NCI-H2227 (cell line): ENCODE results near the gene ECSCR.
"Not testable (repeated sequence)": the region's sequence is repeated elsewhere in the genome, so short reads cannot be mapped to it uniquely, and the experiment has no call there.

Experiments
- DNase-seq: peaks from one replicate; lab custom pipeline; 2025; ENCODE audit not compliant: unreplicated experiment; lab: John Stamatoyannopoulos, UW

The ECSCR gene

GRCh38 chr5:139462586-139463276, at the start of gene ECSCR:
Gene ECSCR, minus strand, starts transcription at chr5:139462743. Its CDS starts 73 bp downstream, at chr5:139462670.
- DNase-seq: no peak

DNA sequence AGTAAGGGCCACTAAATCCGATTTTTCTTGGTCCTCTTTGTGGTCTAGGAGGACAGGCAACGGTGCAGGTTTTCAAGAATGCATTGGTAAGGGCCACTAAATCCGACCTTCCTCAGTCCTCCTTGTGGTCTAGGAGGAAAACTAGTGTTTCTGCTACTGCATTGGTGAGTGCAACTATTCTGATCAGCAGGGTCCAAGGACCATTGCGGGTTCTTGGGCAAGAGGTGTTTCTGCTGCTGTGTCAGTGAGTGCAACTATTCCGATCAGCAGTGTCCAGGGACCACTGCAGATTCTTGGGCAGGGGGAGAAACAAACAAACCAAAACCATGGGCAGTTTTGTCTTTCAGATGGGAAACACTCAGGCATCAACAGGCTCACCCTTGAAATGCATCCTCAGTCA, 42.2 kb upstream of the ECSCR start:
- DNase-seq: not testable (repeated sequence)

DNA sequence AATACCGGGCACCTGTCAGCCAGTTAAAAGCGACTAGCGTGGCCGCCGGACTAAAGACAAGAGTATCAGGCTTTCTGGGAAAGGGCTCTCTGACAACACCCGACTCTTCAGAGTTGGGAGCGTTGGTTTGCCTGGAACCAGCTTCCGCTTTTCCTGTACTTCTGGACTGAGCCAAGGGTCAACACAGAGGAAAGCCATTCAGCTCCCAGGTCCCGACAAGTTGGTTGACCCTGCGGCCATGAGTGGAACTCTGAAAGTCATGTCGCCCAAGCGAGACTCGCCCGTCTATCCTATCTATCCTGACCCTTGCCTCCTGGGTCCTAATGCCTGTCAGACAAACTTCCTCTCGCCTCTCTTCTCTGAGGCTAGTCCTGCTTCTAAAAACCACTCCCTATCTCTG, 41.3 kb upstream of the ECSCR start:
- DNase-seq: not testable (repeated sequence)

- DNase-seq: not testable (repeated sequence)
These were observed 40.7 kb upstream of the ECSCR start for GRCh38 chr5:139503036-139503817.

GRCh38 chr5:139501381-139501780, 38.8 kb upstream of the ECSCR start:
- DNase-seq: no peak

DNA sequence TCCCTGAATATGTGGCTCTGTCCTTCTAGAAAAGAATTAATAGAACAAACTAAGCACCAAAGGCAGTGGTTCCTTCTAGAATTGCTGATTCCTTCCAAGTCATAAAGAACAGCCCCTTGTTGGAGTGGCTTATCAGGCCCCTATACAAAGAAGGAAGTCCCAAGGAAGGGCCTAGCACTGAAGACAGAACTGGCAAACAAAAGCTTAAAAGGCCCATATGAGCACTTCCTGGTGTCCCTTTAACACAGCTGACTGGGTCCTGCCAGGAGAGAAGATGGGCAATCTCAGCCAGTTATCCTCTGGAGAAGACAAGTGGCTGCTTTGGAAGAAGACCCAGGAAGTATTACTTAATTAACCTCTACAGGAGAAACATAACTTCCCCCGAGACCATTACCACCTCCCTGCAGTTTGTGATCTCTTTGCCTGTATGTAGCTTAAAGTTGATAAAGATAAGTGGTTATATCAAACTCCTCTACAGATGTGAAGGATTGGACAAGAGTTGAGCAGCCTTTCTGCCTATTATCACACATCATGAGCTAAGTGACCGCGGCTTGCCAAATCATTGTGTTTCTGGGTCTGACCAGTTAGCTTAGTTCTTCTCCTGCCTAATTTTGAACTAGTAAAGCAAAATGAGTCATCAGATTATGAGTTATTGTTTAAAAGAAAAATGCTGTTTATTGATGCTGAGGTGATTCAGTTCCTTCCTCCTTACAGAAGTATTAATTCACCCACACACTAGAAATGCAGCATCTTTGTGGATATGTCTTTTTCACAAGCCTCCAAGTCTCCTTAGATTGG, 33.3 kb upstream of the ECSCR start:
- DNase-seq: no peak

DNA sequence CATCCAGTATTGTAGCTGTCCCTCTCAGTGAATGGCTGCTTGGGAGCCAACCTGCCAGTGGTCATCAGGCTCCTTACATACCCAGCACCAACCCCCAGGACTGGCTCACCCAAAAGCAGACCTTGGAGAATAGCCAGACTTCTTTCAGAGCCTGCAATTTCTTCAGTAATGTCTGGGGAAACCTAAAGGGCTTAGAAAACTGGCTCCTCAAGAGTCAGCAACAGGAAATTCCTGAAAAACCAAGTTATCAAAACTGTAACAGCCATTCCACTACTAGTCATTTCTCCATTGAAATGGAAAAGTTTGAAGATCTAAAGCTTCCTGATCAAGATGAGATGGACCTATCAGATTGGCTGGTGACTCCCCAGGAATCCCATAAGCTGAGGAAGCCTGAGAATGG, 32.3 kb upstream of the ECSCR start:
- no peak for DNase-seq

DNA sequence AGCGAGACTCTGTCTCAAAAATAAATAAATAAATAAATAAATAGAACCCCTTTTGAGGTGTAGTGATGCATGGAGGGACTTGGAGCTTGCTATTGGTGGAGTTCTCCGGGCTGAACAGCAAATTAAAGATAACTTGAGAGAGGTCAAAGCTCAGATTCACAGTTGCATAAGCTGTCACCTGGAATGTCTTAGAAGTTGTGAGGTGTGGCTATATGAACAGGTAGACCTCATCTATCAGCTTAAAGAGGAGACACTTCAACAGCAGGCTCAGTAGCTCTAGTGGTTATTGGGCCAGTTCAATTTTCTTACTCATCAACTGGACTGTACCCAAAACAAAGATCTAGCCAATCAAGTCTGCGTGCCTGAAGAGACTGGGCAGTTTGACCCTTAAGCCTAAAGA, 31.7 kb upstream of the ECSCR start:
- no peak for DNase-seq

GRCh38 chr5:139492700-139493192, 30.2 kb upstream of the ECSCR start:
- DNase-seq: no peak

DNA sequence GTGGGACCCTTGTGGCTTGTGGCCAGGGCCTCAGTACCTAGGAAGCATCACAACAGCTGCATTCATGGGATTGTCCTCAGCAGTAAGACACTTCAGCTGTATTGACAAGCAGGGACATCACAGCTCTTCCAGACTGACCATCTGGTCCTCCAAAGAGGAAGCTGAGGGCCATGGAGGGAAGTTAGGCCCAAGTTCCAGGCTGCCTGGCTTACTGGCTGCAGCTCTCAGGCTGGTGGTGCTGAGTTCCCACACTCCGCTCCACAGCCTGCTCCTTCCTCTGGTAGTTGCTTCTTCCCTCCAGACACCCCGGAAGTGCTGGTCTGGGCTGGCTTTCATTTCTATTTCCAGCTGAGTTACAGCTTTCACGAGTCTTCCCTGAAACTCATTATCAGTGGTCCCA, 25.7 kb upstream of the ECSCR start:
- DNase-seq: no peak

DNA sequence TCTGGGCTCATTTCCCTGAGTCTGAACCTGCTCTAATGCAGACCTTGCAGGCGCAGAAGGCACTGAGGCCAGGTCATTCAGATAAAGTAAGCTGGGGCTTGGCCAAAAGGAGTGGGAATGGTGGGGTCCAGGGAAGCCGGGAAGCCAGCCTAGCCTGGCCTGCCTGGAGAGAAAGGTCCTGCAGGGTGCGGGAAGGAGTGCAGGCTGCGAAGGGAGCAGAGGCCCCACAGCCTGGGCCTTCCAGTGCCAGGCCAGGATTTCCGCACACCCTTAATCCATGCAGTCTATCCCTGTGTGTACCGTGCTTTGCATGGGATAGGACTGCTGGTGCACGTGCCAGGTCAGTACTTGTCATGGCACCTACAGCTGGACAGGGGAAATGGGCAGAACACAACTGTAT, 23.7 kb upstream of the ECSCR start:
- no peak for DNase-seq

GRCh38 chr5:139482890-139483208, 20.3 kb upstream of the ECSCR start:
- DNase-seq: not testable (repeated sequence)

- peak; percentile 65 for DNase-seq
These were observed 19.7 kb upstream of the ECSCR start, which contains the start of gene STING1 for GRCh38 chr5:139482050-139482889. Gene STING1, minus strand, starts transcription at chr5:139482758. Its CDS starts 1,054 bp downstream, at chr5:139481704.

DNA sequence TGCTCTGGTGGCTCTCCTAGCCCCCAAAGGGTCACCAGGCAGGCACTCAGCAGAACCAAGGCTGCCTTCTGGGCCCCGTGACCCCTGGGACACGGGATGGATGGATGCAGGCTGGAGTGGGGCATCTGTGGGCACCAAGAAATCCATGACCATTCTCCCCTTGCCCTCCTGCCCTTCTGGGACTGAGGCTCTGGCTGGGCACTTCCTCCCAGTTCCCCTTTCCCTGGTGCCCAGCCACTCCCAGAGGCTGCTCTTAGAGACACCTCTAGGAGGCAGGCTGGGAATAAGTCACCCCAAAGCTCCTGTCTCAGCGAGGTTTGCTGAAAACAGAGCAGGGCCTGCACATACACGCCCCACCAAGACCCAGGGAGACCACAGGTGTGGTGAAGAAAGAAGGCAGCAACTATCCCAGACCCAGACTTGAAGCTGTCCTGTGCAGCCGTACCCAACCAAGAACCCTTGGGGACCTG, 19.1 kb upstream of the ECSCR start:
- DNase-seq: no peak

GRCh38 chr5:139481122-139481533, 18.6 kb upstream of the ECSCR start:
- DNase-seq: no peak

- not testable (repeated sequence) for DNase-seq
These were observed 17.2 kb upstream of the ECSCR start for GRCh38 chr5:139479729-139480128.

DNA sequence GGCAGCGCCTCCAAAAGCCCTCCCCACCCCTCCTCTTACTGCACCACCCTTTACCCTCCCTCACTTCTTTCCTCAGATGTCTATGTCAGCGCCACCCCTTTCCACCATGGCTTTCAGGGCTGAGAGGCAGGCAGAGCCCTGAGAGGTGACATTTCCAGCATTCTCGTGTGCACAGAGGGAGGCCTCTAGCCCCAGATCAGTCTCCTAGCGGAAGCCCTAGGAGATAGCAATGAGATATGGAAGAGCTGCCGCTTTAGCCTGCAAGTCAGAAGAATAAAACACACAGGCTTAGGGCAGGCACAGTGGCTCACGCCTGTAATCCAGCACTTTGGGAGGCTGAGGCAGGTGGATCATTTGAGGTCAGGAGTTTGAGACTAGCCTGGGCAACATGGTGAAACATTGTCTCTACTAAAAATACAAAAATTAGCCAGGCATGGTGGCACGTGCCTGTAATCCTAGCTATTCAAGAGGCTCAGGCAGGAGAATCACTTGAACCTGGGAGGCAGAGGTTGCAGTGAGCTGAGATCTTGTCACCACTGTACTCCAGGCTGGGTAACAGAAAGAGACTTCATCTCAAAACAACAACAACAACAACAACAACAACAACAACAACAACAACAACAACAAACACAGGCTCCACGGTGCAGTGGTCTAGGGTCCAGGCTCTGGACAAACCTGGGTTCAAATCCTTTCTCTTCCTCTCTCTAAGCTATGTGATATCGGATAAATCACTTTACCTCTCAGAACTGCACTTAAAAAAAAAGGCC, 16.3 kb upstream of the ECSCR start:
- DNase-seq: not testable (repeated sequence)

- DNase-seq: no peak
These were observed 13.5 kb upstream of the ECSCR start for GRCh38 chr5:139475865-139476617.
